Endothelial cell of umbilical vein (primary cell): ENCODE measurements around the gene FGF3.

Experiments
- GATA2 ChIP-seq: IDR thresholded peaks from 2 replicates; pipeline ENCODE4 v1.7.0; 2011; ENCODE audit warnings: low read depth, mild to moderate bottlenecking, moderate library complexity, mixed read lengths, low read length; ENCODE audit not compliant: insufficient read length, insufficient read depth
- POLR2A ChIP-seq: IDR thresholded peaks from 2 replicates; pipeline ENCODE4 v1.6.1; 2012; ENCODE audit warnings: low read depth, mild to moderate bottlenecking, control low read depth, low read length

DNA sequence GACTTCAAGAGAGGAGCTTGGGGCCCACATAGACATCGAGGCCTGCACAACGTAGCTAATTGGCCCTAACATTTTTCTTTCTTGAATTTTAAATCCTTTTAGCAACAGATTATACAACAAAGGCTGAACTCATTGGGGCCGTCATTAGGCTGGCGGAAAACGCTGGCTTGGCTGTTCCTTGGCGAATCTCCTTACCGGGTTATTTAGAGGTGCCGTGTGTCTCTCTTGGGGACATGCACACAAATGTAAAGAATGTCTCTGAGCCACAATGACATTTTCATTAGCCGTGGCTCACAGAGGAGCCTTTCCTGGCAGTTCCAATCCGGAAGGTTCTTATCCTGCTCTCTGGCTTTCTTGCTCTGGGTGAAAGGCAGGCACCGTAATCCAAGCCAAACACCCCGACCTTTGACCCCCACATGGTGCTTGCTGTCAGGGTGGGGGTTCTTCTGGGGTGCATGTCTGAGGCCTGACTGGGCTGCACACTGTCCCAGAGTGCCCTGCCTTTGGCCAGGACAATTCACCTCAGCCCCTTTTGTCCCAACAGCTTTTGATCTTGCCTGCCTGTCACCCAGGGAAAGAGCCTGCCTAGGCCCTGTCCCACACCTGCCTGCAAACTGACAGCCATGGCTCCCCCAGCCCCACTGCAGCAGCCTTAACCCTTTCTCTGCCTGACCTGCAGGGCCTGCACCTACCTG is 9.2 kb upstream of the FGF3 start:
- no peak for TF ChIP-seq GATA2
- no peak for TF ChIP-seq POLR2A
